Neuronal stem cell (in vitro differentiated cells): ENCODE data around the gene CISD3.

Source experiments
- DNase-seq: peaks from one replicate; pipeline ENCODE4 v3.0.0-alpha.2; 2013; ENCODE audit warnings: low spot score
- H2AFZ ChIP-seq: one replicate; pipeline ENCODE4 v1.6.1; 2013; ENCODE audit warnings: mild to moderate bottlenecking, low read length, inconsistent platforms
- H2AK5ac ChIP-seq: 2 replicates; pipeline ENCODE4 v1.6.1; 2013; ENCODE audit warnings: low read depth, mild to moderate bottlenecking, inconsistent platforms, low read length, moderate library complexity, mixed read lengths
- H2BK120ac ChIP-seq: 2 replicates; pipeline ENCODE4 v1.6.1; 2013; ENCODE audit warnings: low read depth, mild to moderate bottlenecking, inconsistent platforms, low read length, moderate library complexity, mixed read lengths
- H2BK12ac ChIP-seq: one replicate; pipeline ENCODE4 v1.6.1; 2013; ENCODE audit warnings: low read length, inconsistent platforms
- H2BK15ac ChIP-seq: 2 replicates; pipeline ENCODE4 v1.6.1; 2013; ENCODE audit warnings: mild to moderate bottlenecking, low read length, inconsistent platforms, mixed read lengths
- H2BK5ac ChIP-seq: one replicate; pipeline ENCODE4 v1.6.1; 2013; ENCODE audit warnings: inconsistent platforms, mild to moderate bottlenecking, low read length, moderate library complexity
- H3K14ac ChIP-seq: one replicate; pipeline ENCODE4 v1.6.1; 2013; ENCODE audit warnings: low read length, inconsistent platforms
- H3K18ac ChIP-seq: 2 replicates; pipeline ENCODE4 v1.6.1; 2013; ENCODE audit warnings: low read length, inconsistent platforms
- H3K23ac ChIP-seq: 2 replicates; pipeline ENCODE4 v1.6.1; 2013; ENCODE audit warnings: low read depth, mild to moderate bottlenecking, mixed read lengths, low read length, inconsistent platforms; ENCODE audit not compliant: poor library complexity
- H3K27ac ChIP-seq: replicated peaks from 3 replicates; pipeline ENCODE4 v1.5.1; 2013; ENCODE audit warnings: low read length, inconsistent platforms
- H3K27me3 ChIP-seq, 3 experiments: 2 replicates each; pipeline ENCODE4 v1.6.1; 2013; ENCODE audit warnings: low read length in 3 of 3, mild to moderate bottlenecking in 2 of 3, inconsistent platforms in 1 of 3, low read depth in 1 of 3, mixed read lengths in 1 of 3, moderate library complexity in 1 of 3; ENCODE audit not compliant: control insufficient read depth in 3 of 3, insufficient read depth in 3 of 3
- H3K36me3 ChIP-seq, 2 donors: replicated peaks in 1 of 2; 2 replicates each; pipeline ENCODE4 v1.6.1; 2013; ENCODE audit warnings: low read length in 2 of 2; ENCODE audit not compliant: control insufficient read depth in 2 of 2, insufficient read depth in 2 of 2
- H3K4ac ChIP-seq: 2 replicates; pipeline ENCODE4 v1.6.1; 2013; ENCODE audit warnings: inconsistent platforms, mild to moderate bottlenecking, low read length, moderate library complexity
- H3K4me1 ChIP-seq, 2 donors: 1 replicate in 1 of 2; 2 replicates in 1 of 2; pipeline ENCODE4 v1.6.1; 2013; ENCODE audit warnings: low read length in 2 of 2, low read depth in 1 of 2; ENCODE audit not compliant: control insufficient read depth in 2 of 2, insufficient read depth in 1 of 2
- H3K4me2 ChIP-seq: one replicate; pipeline ENCODE4 v1.6.1; 2013; ENCODE audit warnings: mild to moderate bottlenecking, low read length, inconsistent platforms; ENCODE audit not compliant: insufficient read depth, poor library complexity, severe bottlenecking
- H3K4me3 ChIP-seq, 2 donors: 2 replicates each; pipeline ENCODE4 v1.5.1; 2013; ENCODE audit warnings: low read length in 2 of 2, mild to moderate bottlenecking in 2 of 2, inconsistent platforms in 1 of 2, moderate library complexity in 1 of 2
- H3K79me1 ChIP-seq: one replicate; pipeline ENCODE4 v1.6.1; 2013; ENCODE audit warnings: low read depth, mild to moderate bottlenecking, inconsistent platforms, low read length, moderate library complexity
- H3K9ac ChIP-seq: one replicate; pipeline ENCODE4 v1.6.1; 2013; ENCODE audit warnings: mild to moderate bottlenecking, low read depth, low read length, inconsistent platforms; ENCODE audit not compliant: poor library complexity
- H3K9me3 ChIP-seq, 2 donors: replicated peaks in 1 of 2; 2 replicates each; pipeline versions ENCODE3 to v1.6.1; 2013; ENCODE audit warnings: low read length in 2 of 2, mild to moderate bottlenecking in 2 of 2, inconsistent platforms in 1 of 2, low read depth in 1 of 2, mixed read lengths in 1 of 2, moderate library complexity in 1 of 2; ENCODE audit not compliant: control insufficient read depth in 2 of 2, insufficient read depth in 1 of 2
- H4K8ac ChIP-seq: one replicate; pipeline ENCODE4 v1.6.1; 2013; ENCODE audit warnings: low read depth, mild to moderate bottlenecking, inconsistent platforms, low read length, moderate library complexity
- H4K91ac ChIP-seq: one replicate; pipeline ENCODE4 v1.6.1; 2013; ENCODE audit warnings: low read length, low read depth, mild to moderate bottlenecking, inconsistent platforms; ENCODE audit not compliant: poor library complexity
- WGBS, 2 donors: extraction: QIAGEN DNeasy Blood & Tissue Kit; methylation state at CpG; one replicate each; pipeline ENCODE4 v1.1.7; 2013; ENCODE audit warnings: missing lambda C conversion rate in 2 of 2, mixed read lengths in 1 of 2; ENCODE audit not compliant: insufficient read length in 2 of 2, insufficient replicate concordance in 1 of 2; ENCODE audit errors: extremely low coverage in 2 of 2; 5-methylcytosine and 5-hydroxymethylcytosine counted together

Gene CISD3

DNA sequence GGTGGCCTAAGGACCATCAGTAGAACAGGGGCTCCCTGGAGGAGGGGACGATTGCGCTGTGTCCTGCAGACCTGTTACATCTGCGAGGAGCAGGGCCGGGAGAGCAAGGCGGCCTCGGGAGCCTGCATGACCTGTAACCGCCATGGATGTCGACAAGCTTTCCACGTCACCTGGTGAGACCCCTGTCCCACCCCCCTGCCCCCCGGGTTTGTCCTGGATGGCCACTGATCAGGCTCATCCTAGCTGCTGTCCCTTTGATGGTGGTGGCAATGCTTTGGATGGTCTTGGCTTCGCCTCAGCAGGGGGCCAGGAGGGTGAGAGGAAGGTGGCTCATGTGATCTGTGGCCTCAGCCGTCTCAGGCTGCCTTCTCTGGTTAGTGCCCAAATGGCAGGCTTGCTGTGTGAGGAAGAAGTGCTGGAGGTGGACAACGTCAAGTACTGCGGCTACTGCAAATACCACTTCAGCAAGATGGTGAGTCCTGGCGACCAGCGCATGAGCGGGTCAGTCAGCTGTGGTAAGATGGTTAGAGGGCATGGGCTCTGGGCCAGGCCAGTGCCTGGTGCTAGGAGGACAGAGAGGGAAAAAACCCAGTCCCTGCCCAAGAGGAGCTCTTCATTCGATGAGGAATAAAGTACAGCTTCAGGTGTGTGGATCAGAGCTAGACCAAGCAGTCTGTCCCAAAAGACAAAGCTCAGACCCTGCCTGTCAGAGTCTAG lies 20.9 kb upstream of the CISD3 start:
- WGBS, 2 donors, result no CpG with 5 or more reads among the region's 18 CpGs
- peaks cover 11 to 67% of the 10 kb centered on the region in 2 donors for H3K36me3 ChIP-seq

GRCh38 chr17:38709864-38710603 lies 20.1 kb upstream of the CISD3 start:
- no peak overlapping the region for H3K4me2 ChIP-seq
- no peak overlapping the region for H3K4ac ChIP-seq
- H2BK12ac ChIP-seq, result no peak overlapping the region
- no peak overlapping the region for H2BK120ac ChIP-seq
- no peak overlapping the region for H3K14ac ChIP-seq
- no peak overlapping the region for H3K23ac ChIP-seq
- no CpG with 5 or more reads among the region's 13 CpGs for WGBS, 2 donors
- H3K4me3 ChIP-seq, result no peak overlapping the region
- H3K9me3 ChIP-seq, result no peaks in the 10 kb centered on the region
- no peak overlapping the region for H3K18ac ChIP-seq
- H2BK5ac ChIP-seq, result no peak overlapping the region
- no peak overlapping the region for H2BK15ac ChIP-seq
- H2AK5ac ChIP-seq, result no peak overlapping the region
- no peak for DNase-seq
- no peak overlapping the region for H3K27ac ChIP-seq
- peaks cover 8 to 9% of the 10 kb centered on the region in 2 donors for H3K4me1 ChIP-seq
- H3K79me1 ChIP-seq, result peaks cover 2% of the 10 kb centered on the region
- H3K27me3 ChIP-seq, result peaks cover 0 to 11% (median 0%) of the 10 kb centered on the region in 3 experiments
- H3K9ac ChIP-seq, result no peak overlapping the region
- H3K36me3 ChIP-seq, result peaks cover 11 to 75% of the 10 kb centered on the region in 2 donors
- H2AFZ ChIP-seq, result no peak overlapping the region
- no peak overlapping the region for H4K8ac ChIP-seq
- H4K91ac ChIP-seq, result no peak overlapping the region

More for the DNA sequence above, 20.9 kb upstream of the CISD3 start:
- H2BK15ac ChIP-seq, result no peak overlapping the region
- no peak overlapping the region for H3K23ac ChIP-seq
- no peak overlapping the region for H4K8ac ChIP-seq
- H4K91ac ChIP-seq, result no peak overlapping the region
- H3K9ac ChIP-seq, result peak overlapping the region; percentile 13
- peak overlapping the region; percentile 57 for H3K14ac ChIP-seq
- H3K18ac ChIP-seq, result no peak overlapping the region
- no peak overlapping the region for H3K4me3 ChIP-seq
- H2AK5ac ChIP-seq, result no peak overlapping the region
- peaks cover 2% of the 10 kb centered on the region for H3K79me1 ChIP-seq
- H3K9me3 ChIP-seq, result no peaks in the 10 kb centered on the region
- H2AFZ ChIP-seq, result no peak overlapping the region
- no peak overlapping the region for H2BK120ac ChIP-seq
- no peak overlapping the region for H3K27ac ChIP-seq
- no peak overlapping the region for H3K4ac ChIP-seq
- no peak overlapping the region for H2BK5ac ChIP-seq
- no peak overlapping the region for H3K4me2 ChIP-seq
- DNase-seq, result no peak
- H3K4me1 ChIP-seq, result peaks cover 11 to 12% of the 10 kb centered on the region in 2 donors
- H2BK12ac ChIP-seq, result no peak overlapping the region
- peaks cover 0 to 17% (median under 1%) of the 10 kb centered on the region in 3 experiments for H3K27me3 ChIP-seq

GRCh38 chr17:38710604-38710962 lies 19.6 kb upstream of the CISD3 start:
- no peaks in the 10 kb centered on the region for H3K9me3 ChIP-seq
- peaks cover 8 to 9% of the 10 kb centered on the region in 2 donors for H3K4me1 ChIP-seq
- no peak overlapping the region for H3K18ac ChIP-seq
- H2BK12ac ChIP-seq, result no peak overlapping the region
- no peak overlapping the region for H2AFZ ChIP-seq
- no peak overlapping the region for H2BK15ac ChIP-seq
- no peak overlapping the region for H3K4me3 ChIP-seq
- no peak overlapping the region for H2AK5ac ChIP-seq
- H3K79me1 ChIP-seq, result peaks cover 2% of the 10 kb centered on the region
- no peak overlapping the region for H3K23ac ChIP-seq
- H3K27me3 ChIP-seq, result peaks cover 0 to 11% (median 0%) of the 10 kb centered on the region in 3 experiments
- H3K27ac ChIP-seq, result no peak overlapping the region
- H2BK5ac ChIP-seq, result no peak overlapping the region
- H3K9ac ChIP-seq, result no peak overlapping the region
- H3K4me2 ChIP-seq, result no peak overlapping the region
- no peak for DNase-seq
- H2BK120ac ChIP-seq, result no peak overlapping the region
- no peak overlapping the region for H4K8ac ChIP-seq
- no CpG with 5 or more reads among the region's 3 CpGs for WGBS, 2 donors
- H3K4ac ChIP-seq, result no peak overlapping the region
- no peak overlapping the region for H3K14ac ChIP-seq
- H3K36me3 ChIP-seq, result peaks cover 11 to 81% of the 10 kb centered on the region in 2 donors
- H4K91ac ChIP-seq, result no peak overlapping the region

GRCh38 chr17:38710985-38711384 lies 19.2 kb upstream of the CISD3 start:
- H3K14ac ChIP-seq, result no peak overlapping the region
- H3K9me3 ChIP-seq, result no peaks in the 10 kb centered on the region
- no CpG with 5 or more reads among the region's 5 CpGs for WGBS, 2 donors
- H3K79me1 ChIP-seq, result no peaks in the 10 kb centered on the region
- H2BK120ac ChIP-seq, result no peak overlapping the region
- H3K9ac ChIP-seq, result no peak overlapping the region
- DNase-seq, result no peak
- peaks cover 11 to 85% of the 10 kb centered on the region in 2 donors for H3K36me3 ChIP-seq
- no peak overlapping the region for H3K4me2 ChIP-seq
- H3K23ac ChIP-seq, result no peak overlapping the region
- H2BK12ac ChIP-seq, result no peak overlapping the region
- no peak overlapping the region for H2AK5ac ChIP-seq
- no peak overlapping the region for H3K4me3 ChIP-seq
- no peak overlapping the region for H4K8ac ChIP-seq
- peaks cover 0 to 8% (median 0%) of the 10 kb centered on the region in 3 experiments for H3K27me3 ChIP-seq
- H3K4me1 ChIP-seq, result peaks cover 8 to 9% of the 10 kb centered on the region in 2 donors
- no peak overlapping the region for H3K18ac ChIP-seq
- H2BK5ac ChIP-seq, result no peak overlapping the region
- no peak overlapping the region for H2AFZ ChIP-seq
- no peak overlapping the region for H4K91ac ChIP-seq
- no peak overlapping the region for H3K4ac ChIP-seq
- no peak overlapping the region for H3K27ac ChIP-seq
- H2BK15ac ChIP-seq, result no peak overlapping the region
